Activated CD8-positive, alpha-beta T cell treated with anti-CD3 and anti-CD28 coated beads, Interleukin-2, amount 10 ng/mL, durations not matched to agents 7 days and 5 days (primary cell): ENCODE measurements around the gene KCNJ12. TPM values are rescaled to one million over a fixed set of nuclear protein-coding genes. Genes with fewer than 3 reads are reported as not detected.
"Not testable (repeated sequence)": the region's sequence is repeated elsewhere in the genome, so short reads cannot be mapped to it uniquely, and the experiment has no call there.

Experiments used
- ATAC-seq: fragments of 150-1000 bp; cut with Tn5 transposase; one replicate; pipeline ENCODE4 v1.10.0; 2021; ENCODE audit warnings: moderate library complexity
- CTCF ChIA-PET: fragments of 350-600 bp; sonication (Branson Sonifier 250); formaldehyde crosslinking; loops from one replicate; lab custom pipeline; 2021; ENCODE audit warnings: antibody characterized with exemption; lab: Charles Lee
- POLR2A ChIA-PET: fragments of 350-600 bp; sonication (Branson Sonifier 250); formaldehyde crosslinking; loops from one replicate; lab custom pipeline; 2021; ENCODE audit warnings: antibody characterized with exemption; lab: Charles Lee
- DNase-seq: peaks from one replicate; pipeline ENCODE4 v3.0.0-alpha.2; 2020
- H3K27ac Mint-ChIP-seq: one replicate; pipeline ENCODE4 v1.8.0; 2021; ENCODE audit warnings: mild to moderate bottlenecking, mixed read lengths
- H3K27me3 Mint-ChIP-seq: one replicate; pipeline ENCODE4 v1.8.0; 2021; ENCODE audit warnings: low read depth, mixed read lengths
- H3K36me3 Mint-ChIP-seq: one replicate; pipeline ENCODE4 v1.8.0; 2021; ENCODE audit warnings: low read depth, mixed read lengths
- H3K4me1 Mint-ChIP-seq: one replicate; pipeline ENCODE4 v1.8.0; 2021; ENCODE audit warnings: low read depth, mixed read lengths
- H3K4me3 Mint-ChIP-seq: one replicate; pipeline ENCODE4 v1.8.0; 2021; ENCODE audit warnings: mild to moderate bottlenecking, mixed read lengths
- H3K9me3 Mint-ChIP-seq: one replicate; pipeline ENCODE4 v1.8.0; 2022; ENCODE audit warnings: mixed read lengths; ENCODE audit not compliant: insufficient read depth
- total RNA-seq, 2 experiments: library from RNA; stranded (reverse); gene quantifications; one replicate each; pipeline ENCODE4 v1.2.3, GENCODE V29; 2021

The KCNJ12 gene
- total RNA-seq, 2 experiments from 2014 or later = not detected

DNA sequence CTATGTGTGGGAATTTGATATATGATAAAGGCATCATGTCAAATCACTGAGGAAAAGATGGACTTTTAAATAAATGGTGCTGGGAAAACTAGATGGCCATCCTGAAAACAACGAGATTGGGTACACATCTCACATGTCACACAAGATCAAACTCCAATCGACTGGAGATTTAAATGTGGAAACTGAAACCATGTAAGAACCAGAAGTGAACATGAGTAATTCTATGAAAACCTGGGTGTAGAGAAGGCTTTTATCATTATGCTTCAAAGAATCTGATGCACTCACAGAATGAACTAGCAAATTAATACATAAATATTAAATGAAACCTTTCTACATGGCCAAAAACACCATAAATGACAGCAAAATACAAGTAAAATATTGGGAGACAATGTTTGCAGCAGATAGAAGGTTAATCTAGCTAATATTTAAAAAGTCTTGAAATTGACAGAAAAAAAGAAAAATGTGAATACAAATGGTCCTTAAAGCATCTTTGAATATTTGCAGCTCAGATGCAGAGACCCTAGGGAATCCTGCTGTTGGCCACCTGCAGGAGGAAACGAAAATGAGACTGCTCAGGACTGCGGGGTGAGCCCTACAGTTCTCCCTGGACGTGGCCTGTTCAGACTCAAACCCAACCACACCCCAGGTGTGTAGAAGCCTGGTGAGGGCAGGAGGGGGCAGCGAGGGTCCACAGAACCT lies 62.3 kb downstream of the KCNJ12 start:
- DNase-seq, CTCF ChIA-PET, H3K4me3 Mint-ChIP-seq, H3K27ac Mint-ChIP-seq, H3K4me1 Mint-ChIP-seq, ATAC-seq, POLR2A ChIA-PET, H3K36me3 Mint-ChIP-seq, H3K9me3 Mint-ChIP-seq, H3K27me3 Mint-ChIP-seq: not testable (repeated sequence)

DNA sequence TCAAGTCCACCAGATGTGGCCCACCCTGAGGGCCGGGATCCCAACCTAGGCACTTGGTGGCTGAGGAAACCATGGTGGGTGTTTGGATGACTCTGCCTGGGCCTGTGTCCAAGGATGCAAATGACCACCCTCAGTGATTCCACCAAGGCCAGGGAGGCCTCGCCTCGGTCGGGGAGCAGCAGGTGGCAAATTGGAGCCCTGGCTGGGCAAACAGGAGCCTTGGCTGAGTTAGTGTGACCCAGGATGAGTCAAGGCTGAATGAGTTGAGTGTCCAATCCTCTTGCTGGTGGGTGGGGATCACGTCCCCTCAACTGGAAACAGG lies 62.8 kb downstream of the KCNJ12 start:
- ATAC-seq, H3K36me3 Mint-ChIP-seq, H3K9me3 Mint-ChIP-seq, CTCF ChIA-PET, POLR2A ChIA-PET, H3K4me1 Mint-ChIP-seq, H3K27ac Mint-ChIP-seq, H3K4me3 Mint-ChIP-seq, DNase-seq, H3K27me3 Mint-ChIP-seq: not testable (repeated sequence)

- H3K27me3 Mint-ChIP-seq = peaks cover 2% of the 10 kb centered on the region
- POLR2A ChIA-PET = no interaction called here
- no peaks in the 10 kb centered on the region for H3K9me3 Mint-ChIP-seq
- DNase-seq (no peak), ATAC-seq (no peak)
- H3K4me1 Mint-ChIP-seq = no peaks in the 10 kb centered on the region
- no peak overlapping the region for H3K27ac Mint-ChIP-seq
- no peak overlapping the region for H3K4me3 Mint-ChIP-seq
- H3K36me3 Mint-ChIP-seq = no peaks in the 10 kb centered on the region
- CTCF ChIA-PET = no interaction called here
These were observed 69.0 kb downstream of the KCNJ12 start for GRCh38 chr17:21445091-21445650.

DNA sequence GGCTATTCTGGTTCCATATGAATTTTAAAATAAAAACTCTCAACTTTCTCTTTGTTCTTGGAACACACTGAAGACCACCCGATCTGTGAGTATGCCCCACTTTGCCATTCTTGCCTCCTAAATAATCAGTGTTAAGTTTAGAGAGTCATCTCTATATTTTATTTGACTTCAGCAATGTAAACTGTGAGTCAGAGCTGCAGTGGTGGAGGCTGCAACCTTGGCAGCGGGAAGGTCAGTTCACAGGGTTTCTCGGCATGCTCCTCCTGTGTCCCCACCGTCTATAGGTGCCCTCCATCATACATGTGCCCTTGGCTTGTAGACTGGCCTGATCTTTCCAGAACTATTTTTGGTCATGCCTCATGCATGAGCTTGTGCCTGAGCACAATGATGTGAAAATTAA lies 71.4 kb downstream of the KCNJ12 start:
- POLR2A ChIA-PET, H3K27ac Mint-ChIP-seq, DNase-seq, H3K4me3 Mint-ChIP-seq, CTCF ChIA-PET, H3K36me3 Mint-ChIP-seq, ATAC-seq, H3K4me1 Mint-ChIP-seq, H3K9me3 Mint-ChIP-seq, H3K27me3 Mint-ChIP-seq: not testable (repeated sequence)

DNA sequence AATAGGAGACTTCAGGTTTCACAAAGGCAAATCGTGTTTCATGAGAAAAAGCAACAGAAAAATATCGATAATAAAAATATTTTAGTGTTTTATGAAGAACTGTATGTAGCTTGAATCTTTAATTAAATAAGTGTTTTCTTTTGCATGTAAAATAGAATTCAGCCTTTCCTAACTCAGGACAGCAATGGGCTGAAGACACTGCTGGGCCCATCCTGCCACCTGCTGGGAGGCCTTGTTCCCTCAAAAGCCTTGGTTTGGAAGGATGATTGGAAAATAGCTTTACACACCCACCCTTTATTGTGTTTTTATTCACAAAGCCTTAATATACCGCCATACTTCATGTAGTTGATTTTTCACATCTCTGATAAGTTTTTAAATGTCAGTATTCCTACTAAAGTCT lies 73.7 kb downstream of the KCNJ12 start:
- CTCF ChIA-PET, H3K9me3 Mint-ChIP-seq, H3K27ac Mint-ChIP-seq, ATAC-seq, H3K4me1 Mint-ChIP-seq, POLR2A ChIA-PET, DNase-seq, H3K27me3 Mint-ChIP-seq, H3K4me3 Mint-ChIP-seq, H3K36me3 Mint-ChIP-seq: not testable (repeated sequence)

DNA sequence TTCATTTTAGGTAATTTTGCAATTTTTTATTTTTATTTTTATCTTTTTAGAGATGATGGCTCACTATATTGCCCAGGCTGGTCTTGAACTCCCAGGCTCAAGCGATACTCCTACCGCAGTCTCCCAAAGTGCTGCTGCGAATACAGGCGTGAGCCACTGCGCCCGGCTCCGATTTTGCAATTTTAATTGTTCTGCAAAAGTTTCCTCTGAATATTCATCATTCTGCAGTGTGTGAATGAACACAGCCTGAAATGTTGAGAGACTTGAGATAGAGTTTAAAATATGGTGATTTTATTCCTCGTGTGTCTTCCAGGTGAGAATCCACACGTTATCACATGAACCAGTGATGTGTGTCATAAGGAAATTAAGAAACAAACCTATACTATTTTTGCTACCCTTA lies 75.8 kb downstream of the KCNJ12 start:
- Mint-ChIP-seq H3K4me1 (peaks cover 18% of the 10 kb centered on the region), H3K27me3 (peaks cover 9% of the 10 kb centered on the region), H3K9me3 (no peaks in the 10 kb centered on the region), H3K27ac (no peak overlapping the region), H3K4me3 (no peak overlapping the region), H3K36me3 (no peaks in the 10 kb centered on the region)
- ATAC-seq = no peak
- ChIA-PET POLR2A (no interaction called here), CTCF (no interaction called here)
- no peak for DNase-seq

DNA sequence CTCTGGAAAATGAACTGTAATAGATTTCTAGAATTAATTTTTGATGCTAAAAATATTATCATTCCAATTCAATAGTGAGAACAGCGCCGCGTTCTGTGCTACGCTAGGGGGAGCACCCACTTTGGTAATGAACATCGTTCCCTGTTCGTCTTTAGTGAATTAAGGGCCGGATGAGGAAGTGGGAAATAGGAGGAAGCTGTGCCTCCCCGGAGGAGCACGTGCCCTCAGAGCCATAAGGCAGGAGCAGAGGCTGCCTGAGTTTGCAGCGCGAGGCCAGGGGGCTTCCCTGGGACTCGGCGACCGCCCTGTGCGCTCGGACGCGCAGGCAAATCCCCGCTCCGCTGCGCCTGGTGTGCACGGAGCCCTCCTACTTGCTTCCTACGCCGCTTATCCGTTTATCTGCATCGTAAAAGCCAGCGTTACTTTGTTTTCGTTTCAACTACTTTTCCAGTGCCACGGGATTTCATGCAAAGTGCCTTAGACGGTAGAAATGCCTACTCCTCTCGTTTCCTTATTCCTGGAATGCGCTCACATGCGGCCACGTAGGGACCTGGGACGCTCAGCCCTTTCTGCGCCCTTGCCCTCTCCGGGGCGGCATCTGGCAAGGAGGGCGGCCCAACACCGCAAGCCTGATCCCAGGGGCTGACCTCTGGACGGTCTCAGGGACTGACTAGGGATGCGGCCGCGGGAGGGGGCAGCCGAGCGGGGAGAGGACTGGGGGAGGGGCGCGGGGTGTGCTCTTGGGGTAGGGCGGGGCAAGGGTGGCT lies 76.4 kb downstream of the KCNJ12 start:
- ChIA-PET CTCF (no interaction called here), POLR2A (no interaction called here)
- ATAC-seq = no peak
- peaks cover 24% of the 10 kb centered on the region for H3K4me1 Mint-ChIP-seq
- DNase-seq = peak; percentile 43
- no peaks in the 10 kb centered on the region for H3K9me3 Mint-ChIP-seq
- H3K36me3 Mint-ChIP-seq = no peaks in the 10 kb centered on the region
- H3K27me3 Mint-ChIP-seq = peaks cover 11% of the 10 kb centered on the region
- H3K27ac Mint-ChIP-seq = no peak overlapping the region
- no peak overlapping the region for H3K4me3 Mint-ChIP-seq

DNA sequence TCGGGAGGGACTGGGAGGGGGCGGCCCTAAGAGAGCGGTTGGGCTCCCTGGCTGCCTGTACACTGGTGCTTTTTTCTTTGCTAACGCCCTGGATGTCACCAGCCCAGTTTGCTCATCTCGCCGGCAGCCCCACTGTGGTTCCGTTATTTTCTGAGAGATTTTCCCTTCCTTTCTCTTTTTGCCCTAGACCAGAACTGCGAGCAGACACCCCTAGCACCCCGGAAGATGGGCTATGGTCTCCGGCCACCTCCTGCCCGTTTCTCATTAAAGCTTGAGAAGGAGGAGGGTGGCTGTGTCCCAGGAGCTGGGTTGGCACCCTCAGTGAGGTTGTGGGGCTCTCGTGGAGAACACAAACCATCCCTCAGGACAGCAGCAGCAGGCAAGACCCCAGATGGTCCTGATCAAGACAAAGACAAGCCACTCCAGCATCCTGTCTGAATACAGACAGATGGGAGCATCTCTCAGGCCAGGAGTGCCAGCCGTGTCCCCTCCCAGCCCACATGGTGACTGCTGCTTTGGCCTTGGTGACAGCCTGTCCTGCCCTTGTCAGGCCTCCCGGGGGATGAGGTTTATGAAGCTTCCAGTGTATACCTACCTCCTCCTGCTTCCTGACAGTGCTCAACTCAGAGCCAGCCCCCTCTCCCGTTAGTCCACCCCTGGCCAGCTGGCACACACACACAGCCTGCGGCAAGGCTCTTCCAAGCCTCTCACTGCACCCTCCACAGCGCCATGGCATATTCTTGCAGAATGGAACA lies 77.2 kb downstream of the KCNJ12 start:
- no peak for DNase-seq
- H3K27ac Mint-ChIP-seq = no peak overlapping the region
- ATAC-seq = no peak
- peaks cover 11% of the 10 kb centered on the region for H3K27me3 Mint-ChIP-seq
- H3K9me3 Mint-ChIP-seq = no peaks in the 10 kb centered on the region
- POLR2A ChIA-PET = no interaction called here
- CTCF ChIA-PET = interaction anchor here (1.0 kb wide), 1 partner anchor 60 kb away, joined by 4 read pairs; no protein-coding TSS in a partner anchor
- H3K4me3 Mint-ChIP-seq = no peak overlapping the region
- peaks cover 28% of the 10 kb centered on the region for H3K4me1 Mint-ChIP-seq
- no peaks in the 10 kb centered on the region for H3K36me3 Mint-ChIP-seq

DNA sequence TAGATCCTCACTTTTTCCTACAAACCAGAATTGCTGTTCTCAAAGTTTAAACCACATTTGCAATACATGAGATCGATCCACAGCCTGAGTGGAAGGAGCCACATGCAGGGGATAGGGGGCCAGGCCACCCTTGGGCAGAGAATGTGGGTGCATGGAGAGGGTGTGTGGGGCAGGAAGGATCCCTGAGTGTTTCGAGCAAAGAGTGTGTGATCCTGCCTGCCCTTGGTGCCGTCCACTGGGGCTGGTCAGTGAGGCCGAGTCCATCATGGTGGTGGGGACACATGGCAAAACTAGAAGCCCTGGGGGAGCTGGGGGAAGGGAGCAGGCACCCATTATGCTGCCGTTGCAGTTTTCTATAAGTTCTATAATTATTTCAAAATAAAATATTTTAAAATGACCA lies 77.8 kb downstream of the KCNJ12 start:
- H3K27ac Mint-ChIP-seq, DNase-seq, H3K36me3 Mint-ChIP-seq, H3K9me3 Mint-ChIP-seq, ATAC-seq, POLR2A ChIA-PET, H3K4me3 Mint-ChIP-seq: not testable (repeated sequence)
- Mint-ChIP-seq H3K27me3 (peaks cover 14% of the 10 kb centered on the region), H3K4me1 (peaks cover 28% of the 10 kb centered on the region)
- CTCF ChIA-PET = interaction anchor here (1.0 kb wide), 1 partner anchor 59 kb away, joined by 4 read pairs; no protein-coding TSS in a partner anchor

DNA sequence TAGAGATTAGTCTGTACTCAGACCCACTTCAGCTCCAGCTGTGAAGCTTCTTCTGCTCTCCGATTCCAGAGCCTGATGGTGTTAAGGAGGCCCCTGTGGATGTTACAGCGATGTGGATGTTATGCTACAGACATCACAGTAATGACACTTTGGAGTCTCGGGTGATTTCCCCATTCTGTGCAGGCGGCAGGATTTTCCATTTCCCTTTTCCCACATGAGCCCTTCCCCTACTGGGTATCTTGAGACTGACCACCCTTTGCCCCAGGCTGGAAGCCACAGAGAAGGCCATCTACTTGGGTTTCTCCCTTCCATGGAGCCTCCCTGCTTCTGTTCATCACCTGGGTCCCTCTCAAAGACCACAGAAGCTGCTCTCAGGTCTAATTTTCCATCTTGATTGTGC lies 78.3 kb downstream of the KCNJ12 start:
- Mint-ChIP-seq H3K36me3 (no peaks in the 10 kb centered on the region), H3K4me3 (no peak overlapping the region), H3K27ac (no peak overlapping the region), H3K27me3 (peaks cover 15% of the 10 kb centered on the region), H3K4me1 (peaks cover 28% of the 10 kb centered on the region), H3K9me3 (no peaks in the 10 kb centered on the region)
- ATAC-seq = no peak
- ChIA-PET POLR2A (no interaction called here), CTCF (no interaction called here)
- no peak for DNase-seq

DNA sequence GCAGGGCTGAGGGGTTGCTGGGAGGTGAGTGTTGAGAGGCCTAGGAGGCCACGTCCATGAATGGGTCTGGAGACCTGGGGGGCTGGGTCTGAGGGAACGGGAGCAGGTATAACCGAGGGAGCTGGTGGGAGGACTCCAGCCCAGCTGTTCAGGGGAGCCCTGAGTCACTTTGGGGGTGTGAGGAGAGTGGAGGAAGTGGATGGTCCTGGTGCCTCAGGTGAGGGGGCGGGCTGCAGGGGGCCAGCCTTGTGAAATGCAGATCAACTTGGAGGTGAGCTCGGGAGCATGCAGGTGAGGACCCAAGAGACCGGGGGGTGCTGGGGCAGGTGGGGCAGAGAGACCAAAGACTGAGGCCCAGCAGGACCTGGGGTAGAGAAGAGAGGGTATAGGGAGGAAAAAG lies 79.6 kb downstream of the KCNJ12 start:
- Mint-ChIP-seq H3K9me3 (no peaks in the 10 kb centered on the region), H3K4me1 (peaks cover 28% of the 10 kb centered on the region), H3K27me3 (peaks cover 13% of the 10 kb centered on the region), H3K27ac (no peak overlapping the region), H3K36me3 (no peaks in the 10 kb centered on the region), H3K4me3 (no peak overlapping the region)
- ChIA-PET CTCF (interaction anchor here (1.1 kb wide), 1 partner anchor 48 kb away, joined by 3 read pairs; no protein-coding TSS in a partner anchor), POLR2A (no interaction called here)
- ATAC-seq (no peak), DNase-seq (no peak)
